B cell (primary cell): ENCODE results near the gene SIRPG.

Experiments used
- EZH2 ChIP-seq: IDR thresholded peaks from 2 replicates; pipeline ENCODE4 v1.6.1; 2012; ENCODE audit warnings: borderline replicate concordance, low read depth, mild to moderate bottlenecking, moderate library complexity, low read length; ENCODE audit not compliant: insufficient read depth, poor library complexity, severe bottlenecking
- TF ChIP-seq, protein P1 (sequence below): fragments of 200-600 bp; IDR thresholded peaks from one replicate; pipeline ENCODE4 v1.8.0; 2022; ENCODE audit warnings: antibody characterized with exemption, mild to moderate bottlenecking

DNA sequence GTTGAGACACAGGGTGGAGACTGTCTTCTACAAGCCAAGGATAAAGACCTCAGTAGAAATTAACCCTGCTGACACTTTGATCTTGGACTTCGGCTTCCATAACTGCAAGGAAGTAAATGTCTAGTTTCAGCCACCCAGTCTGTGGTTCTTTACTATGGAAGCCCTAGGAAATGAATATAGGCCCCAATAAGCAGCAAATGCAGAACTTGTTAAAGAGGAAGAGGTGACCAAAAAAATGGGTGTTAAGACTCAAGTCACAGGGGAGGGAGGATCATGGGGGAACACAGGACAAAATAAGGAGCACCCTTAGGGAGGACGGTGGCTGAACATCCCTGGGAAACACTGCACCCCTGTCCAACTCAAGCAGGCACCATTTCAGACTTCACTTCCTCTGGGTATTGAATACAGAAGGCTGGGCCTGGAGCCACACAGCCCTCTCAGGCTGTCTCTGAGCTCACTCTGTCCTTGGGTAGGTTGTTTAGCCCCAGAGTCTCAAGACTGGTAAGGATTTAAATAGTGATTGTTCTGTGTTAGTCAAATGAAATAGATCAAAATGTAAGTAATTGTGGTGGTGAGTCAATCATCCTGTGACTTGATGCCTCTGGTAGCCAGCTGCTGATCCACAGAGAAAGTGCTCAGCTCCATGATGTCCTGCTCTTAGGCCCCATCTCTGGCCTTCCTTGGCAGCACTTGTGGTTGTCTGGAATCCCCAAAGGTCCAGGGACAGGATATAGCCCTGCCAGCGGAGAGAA lies 69.6 kb downstream of the SIRPG start:
- TF ChIP-seq, protein P1, sequence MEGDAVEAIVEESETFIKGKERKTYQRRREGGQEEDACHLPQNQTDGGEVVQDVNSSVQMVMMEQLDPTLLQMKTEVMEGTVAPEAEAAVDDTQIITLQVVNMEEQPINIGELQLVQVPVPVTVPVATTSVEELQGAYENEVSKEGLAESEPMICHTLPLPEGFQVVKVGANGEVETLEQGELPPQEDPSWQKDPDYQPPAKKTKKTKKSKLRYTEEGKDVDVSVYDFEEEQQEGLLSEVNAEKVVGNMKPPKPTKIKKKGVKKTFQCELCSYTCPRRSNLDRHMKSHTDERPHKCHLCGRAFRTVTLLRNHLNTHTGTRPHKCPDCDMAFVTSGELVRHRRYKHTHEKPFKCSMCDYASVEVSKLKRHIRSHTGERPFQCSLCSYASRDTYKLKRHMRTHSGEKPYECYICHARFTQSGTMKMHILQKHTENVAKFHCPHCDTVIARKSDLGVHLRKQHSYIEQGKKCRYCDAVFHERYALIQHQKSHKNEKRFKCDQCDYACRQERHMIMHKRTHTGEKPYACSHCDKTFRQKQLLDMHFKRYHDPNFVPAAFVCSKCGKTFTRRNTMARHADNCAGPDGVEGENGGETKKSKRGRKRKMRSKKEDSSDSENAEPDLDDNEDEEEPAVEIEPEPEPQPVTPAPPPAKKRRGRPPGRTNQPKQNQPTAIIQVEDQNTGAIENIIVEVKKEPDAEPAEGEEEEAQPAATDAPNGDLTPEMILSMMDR = no peak
- TF ChIP-seq EZH2 = no peak
